GM18511 (cell line): Measurements from ENCODE around the gene MAP2K5.

Source experiments
- ATAC-seq: cut with Tn5 transposase; IDR thresholded peaks from one replicate; pipeline ENCODE4 v1.9.1; 2021; ENCODE audit warnings: mild to moderate bottlenecking, moderate library complexity; ENCODE audit not compliant: unreplicated experiment

The MAP2K5 gene

DNA sequence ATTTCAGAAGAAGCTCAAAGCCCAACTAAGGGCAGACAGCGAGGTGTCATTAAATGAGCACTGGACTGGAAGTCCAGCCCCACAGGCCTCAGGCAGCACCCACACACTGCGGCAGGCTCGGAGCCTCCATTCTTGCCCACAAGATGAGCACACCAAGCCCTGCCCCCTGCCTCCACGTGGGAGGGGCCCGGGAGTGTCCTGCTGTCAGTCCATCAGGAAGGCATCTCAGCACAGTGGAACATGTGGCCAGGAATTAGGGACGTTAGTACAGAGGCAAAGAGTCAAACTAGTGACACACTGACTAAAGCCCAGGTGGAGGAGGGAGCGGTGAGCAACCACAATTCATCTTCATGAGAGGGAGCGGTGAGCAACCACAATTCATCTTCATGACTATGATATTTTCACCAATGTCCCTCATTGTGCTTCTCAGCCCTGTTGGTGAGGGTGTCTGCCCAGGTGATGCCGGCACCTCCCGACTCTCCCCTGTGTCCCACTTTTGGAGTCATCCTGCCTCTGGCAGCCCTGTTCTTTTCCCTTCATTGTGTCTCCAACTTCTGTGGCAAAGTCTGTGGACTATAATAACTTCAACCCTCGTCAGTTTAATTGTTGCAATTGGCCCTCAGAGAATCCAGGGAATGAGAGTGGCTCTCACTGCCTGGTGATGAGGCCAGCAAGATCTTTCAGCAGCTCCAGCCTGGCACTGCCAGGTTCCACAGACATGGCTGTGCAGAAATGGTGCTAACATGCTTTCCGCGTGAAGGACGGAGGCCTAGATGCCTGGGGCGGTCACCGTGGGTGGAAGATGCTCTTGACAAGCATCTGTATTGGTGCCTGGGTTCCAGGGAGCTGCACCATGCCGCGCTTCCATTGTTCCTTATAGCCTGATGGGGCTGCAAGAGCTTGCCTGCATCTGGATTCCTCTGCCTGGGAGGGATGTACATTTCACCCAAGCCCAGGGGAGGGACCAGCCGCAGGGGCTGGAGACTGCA is 259.7 kb downstream of the MAP2K5 start:
- ATAC-seq, result no peak

DNA sequence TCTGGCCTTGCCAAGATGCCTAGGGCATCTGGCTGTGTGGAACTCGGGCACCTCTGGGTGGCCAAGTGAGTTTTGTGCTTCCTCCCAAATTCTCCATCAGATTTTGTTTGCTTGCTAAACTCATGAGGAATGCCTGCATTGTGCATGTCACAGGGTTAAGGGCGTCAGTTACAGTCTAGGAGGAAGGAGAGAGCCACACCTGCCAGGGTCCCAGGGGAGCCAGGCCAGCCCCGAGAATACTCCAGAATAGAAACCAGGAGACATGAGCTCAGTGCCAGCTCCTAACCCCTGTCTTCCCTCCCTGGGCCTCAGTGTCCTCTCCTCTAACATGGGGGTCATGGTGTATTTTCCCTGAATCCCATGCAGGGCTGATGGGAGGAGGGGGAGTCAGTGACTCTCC is 260.8 kb downstream of the MAP2K5 start:
- ATAC-seq, result no peak

DNA sequence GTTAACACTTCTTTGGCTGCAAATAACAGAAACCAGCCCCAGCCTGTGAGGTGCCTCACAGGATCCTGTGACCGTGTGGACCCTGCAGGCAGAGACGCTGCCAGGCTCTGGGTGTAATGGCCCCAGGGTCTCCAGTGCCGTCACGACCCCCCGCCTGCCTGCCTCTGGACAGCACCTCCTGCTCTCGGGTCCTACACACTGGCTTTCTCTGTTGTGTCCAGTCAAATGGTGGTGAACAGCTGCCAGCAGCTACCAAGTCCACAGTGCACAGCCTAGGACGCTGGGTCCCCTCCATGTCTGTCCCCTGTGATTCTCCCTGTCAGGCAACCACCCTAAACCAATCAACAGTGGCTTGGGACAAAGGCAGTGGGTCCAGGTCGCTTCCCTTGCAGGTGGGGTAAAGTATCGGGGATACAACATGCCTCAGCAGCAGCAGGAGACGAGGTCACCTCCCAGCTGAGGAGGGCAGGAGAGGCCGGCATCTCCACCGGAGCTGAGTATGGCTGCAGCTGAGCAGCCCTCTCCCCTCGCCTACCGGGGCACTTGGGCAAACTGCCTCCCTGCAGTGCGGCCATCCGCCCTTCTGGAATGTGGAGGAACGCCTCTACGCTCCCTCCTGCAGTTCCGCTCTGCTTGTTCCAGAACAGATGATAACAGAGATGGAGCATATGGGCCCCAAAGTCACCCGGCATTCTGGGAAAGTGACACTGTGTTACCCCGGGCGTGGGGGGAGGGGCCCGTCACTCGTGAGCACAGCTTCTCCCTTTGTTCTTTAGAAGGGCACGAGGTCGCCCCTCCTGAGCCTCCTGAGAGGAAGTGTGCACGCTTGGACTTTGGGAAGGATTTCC is 261.7 kb downstream of the MAP2K5 start:
- no peak for ATAC-seq

DNA sequence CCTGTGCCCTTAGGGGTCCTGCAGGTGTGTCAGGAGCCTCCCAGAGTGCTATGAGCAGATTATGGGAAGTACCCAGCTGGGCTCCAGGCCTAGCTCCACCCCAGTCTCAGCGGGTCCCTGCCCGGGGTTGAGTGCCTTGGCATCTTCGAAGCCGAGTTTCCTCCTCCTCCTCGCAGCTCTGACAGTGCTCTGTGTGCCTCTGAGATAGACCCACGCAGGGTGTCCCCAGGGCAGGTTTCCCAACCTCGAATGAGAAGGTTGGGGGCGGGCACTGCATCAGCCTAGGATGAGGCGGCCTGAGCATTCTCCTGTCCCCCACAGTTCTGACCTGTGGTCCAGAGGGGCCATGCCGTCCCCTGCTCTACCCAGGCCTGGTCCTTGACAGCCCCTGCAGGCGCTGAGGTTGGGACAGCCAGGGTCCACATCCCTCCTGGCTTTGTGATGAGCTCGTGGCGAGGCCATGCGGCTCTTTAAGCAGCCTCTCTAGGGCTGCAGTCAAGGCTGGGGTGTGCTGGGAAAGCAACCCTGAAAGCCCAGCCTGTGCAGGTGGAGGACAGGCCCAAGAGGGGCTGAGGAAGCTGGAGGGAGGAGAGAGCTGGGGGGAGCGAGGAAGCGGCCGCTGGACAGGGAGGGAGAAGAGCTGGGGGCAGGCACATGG is 262.6 kb downstream of the MAP2K5 start:
- no peak for ATAC-seq

DNA sequence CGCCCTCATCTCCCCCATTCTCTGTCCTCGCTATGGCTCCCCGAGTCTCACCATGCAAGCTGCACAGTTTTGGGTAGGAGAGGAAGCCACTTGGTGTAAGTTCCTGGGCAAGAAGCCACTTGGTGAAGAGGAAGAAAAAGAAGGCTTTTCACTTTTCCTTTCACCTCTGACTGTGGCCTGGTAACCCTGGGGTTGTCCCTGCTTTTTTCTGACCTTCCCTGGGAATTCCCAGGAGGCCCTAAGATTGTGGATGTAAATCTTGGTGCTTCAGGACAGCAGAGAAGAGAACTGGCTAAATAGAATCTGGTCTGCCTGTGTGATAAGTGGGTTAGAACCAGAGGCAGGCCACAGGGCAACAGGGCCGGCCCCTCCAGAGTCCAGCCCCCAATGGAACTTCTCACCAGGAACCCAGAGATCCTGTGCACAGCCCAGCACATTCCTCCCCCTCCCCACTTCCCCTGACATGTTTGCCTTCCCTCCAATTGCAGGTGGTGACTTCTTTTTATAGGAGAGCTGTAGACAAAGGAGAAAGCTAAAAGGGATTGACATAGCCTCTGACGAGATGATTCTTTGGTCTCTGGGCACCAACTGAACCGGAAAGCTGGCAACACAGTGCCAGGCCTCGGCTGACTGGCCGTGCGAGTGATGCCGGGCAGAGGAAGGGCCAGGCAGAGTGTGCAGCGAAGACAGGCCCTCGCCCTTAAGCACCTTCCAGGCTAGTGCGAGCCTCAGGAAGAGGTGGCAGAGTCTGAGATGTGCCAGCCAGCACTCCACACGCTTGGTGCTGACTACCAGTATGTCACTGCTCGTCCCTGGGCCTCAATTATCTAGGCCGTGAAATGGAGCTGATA is 263.4 kb downstream of the MAP2K5 start:
- ATAC-seq, result no peak

DNA sequence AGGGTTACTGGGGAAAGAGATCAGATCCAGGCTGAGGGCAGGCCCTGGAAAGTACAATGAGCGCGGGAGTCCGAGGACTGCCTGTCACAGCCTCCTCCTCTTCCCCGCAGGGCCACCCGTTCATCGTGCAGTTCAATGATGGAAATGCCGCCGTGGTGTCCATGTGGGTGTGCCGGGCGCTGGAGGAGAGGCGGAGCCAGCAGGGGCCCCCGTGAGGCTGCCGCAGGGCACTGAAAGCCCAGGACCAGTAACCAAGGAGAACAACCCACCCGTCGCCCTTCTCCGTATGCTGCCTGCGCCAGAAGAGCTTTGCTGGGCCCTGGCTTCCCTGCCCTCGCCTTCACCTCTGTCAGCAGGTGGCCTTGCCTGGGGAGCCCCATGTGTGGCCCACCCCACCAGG is 264.0 kb downstream of the MAP2K5 start:
- no peak for ATAC-seq

DNA sequence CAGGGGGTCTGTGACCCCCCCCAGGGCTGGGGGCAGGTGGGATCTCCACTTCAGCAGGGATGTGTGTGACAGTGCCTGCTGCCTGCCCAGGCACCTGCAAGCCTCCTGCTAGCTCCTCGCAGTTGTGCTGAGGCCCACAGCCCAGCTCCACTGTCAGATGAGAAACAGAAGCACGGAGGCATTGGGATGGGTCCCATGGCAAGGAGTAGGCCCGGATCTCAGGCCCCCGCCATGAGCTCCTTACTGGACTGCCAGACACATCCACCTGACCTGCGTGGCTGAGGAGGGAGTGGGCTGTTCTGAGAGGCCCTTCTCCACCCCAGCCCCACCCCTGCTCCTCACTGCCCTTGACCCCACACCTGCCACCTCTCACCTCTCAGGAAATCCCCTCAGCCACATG is 264.6 kb downstream of the MAP2K5 start:
- no peak for ATAC-seq

DNA sequence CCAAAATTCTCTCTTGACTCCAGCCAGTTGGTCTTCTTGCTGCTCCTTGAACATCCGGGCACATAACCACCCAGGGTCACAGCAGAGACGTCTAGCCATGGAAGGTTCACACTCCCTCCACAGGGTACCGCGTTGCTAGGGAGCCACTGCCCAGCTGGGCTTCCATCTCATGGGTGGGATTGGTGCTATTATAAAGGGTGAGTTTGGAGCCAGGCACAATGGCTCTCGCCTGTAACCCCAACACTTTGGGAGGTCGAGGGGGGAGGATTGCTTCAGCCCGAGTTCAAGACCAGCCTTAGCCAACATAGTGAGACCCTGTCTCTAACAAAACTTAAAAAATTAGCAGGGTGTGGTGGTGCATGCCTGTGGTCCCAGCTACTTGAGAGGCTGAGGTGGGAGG is 265.3 kb downstream of the MAP2K5 start:
- no peak for ATAC-seq

DNA sequence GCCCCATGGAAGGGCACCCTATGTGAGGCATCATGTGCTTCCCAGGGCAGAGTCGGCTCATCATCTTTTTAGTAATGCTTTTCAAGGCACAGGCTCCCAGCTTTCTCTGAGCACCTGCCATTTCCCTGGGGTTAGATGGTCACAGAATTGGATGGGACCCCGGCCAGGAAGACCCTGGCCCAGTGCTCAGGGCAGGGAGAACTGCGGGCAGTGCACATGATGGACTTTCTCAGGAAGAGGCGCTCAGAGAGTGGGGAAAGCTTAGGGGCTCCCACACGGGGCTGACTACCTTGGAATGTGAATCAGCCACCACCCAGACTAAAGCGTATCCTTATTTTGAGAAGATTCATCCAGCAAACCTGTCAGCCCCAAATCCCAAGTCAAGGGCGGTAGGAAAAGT is 266.3 kb downstream of the MAP2K5 start:
- no peak for ATAC-seq

DNA sequence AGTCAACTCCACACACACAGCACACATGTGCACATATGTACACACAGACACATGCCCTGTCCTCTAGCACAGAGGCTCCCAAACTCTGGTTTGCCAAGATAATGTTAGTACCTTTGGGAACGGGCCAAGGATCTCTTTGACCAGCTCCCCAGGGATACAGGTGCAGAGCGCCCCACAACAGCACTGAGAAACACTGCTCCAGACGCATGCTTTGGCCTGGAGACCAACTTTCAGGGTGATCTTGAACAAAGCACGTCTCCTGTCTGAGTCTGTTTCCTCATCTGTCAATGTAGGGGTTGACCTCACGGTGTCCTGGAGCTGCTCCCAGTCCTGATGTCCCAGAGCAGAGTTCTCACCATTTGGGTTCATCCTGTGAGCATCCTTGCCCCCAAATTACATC is 266.9 kb downstream of the MAP2K5 start:
- no peak for ATAC-seq

DNA sequence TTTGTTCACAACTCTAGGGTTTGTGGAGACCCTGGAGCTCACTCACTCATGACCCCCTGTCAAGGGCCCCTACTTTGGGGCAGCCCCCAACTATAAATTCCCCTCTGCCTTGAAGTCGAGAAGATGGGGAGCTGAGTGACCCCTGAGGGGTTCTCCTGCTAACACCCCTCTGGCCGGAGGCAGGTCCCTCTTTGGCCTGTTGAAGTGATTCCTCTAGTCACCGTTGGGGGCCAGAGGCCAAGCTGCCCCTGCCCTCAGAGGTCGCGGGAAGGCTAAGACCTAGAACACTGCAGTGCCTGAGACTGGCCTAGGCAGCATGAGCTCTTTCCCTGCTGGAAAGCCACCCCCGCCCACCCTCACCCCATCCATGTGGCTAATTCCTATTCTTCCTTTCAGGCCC is 267.4 kb downstream of the MAP2K5 start:
- no peak for ATAC-seq

DNA sequence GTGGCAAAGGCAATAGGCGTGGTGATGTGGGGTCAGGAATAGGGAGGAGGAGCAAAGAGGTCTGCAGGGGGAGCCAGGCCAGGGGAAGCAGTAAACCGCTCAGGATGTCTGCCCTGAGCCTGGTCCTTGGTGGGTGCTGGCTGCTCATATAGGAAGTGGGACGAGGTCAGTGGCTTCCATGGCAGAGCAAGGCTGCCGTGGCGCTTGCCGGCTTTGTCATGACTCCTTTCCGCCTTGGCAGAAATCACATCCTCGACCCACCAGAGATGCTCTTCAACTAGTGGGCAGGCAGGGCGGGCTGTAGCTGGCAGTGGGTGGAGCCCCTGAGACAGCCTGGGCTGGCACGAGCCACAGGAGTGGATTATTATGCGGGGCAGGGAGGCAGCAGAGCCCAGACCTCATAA is 269.7 kb downstream of the MAP2K5 start:
- no peak for ATAC-seq

DNA sequence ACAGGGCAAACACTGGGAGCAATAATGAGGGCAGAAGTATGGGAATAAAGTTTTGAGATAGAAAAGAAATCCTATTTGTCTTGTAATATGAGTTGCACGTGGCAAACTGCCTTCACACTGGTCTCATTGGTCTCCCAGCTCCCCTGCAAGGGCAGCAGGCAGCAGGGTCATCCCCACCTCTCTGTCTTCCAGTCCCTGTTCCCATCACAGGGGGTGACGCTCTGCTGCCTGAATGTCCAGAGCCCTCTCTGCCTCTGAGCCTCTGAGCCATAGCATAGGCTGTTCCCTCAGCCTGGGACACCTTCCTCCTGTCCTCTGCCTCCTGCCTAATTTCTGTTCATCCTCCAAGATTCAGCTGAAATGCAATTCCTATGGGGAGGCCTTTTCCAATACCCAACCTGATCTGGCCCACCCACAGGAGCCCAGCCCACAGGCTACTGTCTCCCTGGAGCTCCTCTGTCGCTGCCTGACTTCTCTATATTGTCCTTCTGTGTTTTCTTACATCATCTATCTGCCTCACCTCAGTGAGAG is 270.7 kb downstream of the MAP2K5 start:
- ATAC-seq, result no peak

DNA sequence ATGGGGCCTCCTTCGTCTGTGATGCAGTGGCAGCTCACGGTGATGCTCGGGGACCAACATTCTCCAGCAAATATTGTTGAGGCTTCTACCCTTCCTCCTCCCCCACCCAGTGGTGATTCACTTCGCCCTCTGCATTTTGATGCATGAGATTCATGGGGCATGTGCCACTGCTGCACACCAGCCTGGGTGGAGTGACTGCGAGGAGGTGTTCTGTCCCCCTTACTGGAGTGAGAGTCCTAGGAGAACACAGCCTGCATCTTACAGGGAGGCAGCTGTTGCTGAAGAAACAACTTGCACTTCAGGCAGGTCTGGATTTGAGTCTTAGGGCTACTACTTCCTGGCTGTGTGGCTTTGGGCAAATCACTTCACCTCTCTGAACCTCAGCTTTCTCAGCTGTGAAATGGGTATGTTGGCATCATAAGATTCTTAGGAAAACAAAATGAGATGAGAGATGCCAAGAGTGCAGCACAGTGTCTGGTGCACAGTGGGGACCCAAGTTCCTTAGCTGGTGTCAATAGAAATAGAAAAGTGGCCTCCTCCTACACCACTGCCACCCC is 272.6 kb downstream of the MAP2K5 start:
- ATAC-seq, result no peak

DNA sequence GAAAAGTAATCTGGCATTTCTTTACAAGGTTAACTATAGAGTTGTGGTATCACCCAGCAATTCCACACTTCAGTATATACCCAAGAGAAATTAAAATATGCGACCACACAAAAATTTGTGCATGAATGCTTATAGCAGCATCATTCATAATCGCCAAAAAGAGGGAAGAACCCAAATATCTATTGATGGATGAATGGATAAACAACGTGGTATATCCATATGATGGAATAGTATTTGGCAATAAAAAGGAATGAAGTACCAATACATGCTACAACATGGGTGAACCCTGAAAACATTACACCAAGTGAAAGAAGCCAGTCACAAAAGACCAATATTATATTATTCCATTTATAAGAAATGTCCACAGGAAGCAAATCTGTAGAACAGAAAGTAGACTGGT is 274.2 kb downstream of the MAP2K5 start:
- ATAC-seq, result no peak

DNA sequence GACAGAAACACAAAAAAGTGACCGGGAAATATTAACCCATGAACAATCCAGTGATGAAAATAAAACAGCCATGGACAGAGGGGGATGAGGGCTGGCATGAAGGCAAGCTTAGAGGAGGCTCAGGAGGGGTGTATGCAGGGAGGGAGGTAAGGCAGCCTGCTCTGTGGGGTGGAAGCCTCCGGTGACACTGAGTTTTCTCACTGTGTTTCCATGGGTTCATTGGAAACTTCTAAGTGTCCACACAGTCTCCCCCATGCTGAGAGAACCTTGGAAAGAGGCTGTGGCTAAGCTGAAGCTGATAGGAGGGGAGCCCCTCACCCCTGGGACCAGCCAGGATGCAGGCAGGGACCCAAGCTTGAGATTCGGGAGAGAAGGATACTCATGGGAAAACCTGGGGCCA is 276.0 kb downstream of the MAP2K5 start:
- no peak for ATAC-seq

DNA sequence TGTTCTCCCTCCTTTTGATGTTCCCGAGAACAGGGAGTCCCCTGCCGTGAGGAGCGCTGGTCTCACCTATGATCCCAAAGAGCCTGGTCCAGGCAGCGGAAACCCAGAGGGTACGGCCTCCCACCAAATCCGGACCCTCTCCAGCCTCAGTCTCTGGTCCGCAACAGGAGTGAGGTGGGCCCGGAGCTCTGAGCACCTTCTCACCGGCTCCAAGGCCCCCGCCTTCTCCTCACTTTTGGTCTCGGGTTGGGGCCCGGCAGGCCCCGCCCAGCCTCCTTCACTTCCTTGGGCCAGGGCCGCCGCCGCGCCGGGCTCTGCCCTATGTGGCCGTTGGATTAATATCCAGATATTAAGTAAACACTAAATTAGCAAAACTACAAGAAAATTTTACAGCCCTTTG is 277.1 kb downstream of the MAP2K5 start:
- ATAC-seq, result no peak

DNA sequence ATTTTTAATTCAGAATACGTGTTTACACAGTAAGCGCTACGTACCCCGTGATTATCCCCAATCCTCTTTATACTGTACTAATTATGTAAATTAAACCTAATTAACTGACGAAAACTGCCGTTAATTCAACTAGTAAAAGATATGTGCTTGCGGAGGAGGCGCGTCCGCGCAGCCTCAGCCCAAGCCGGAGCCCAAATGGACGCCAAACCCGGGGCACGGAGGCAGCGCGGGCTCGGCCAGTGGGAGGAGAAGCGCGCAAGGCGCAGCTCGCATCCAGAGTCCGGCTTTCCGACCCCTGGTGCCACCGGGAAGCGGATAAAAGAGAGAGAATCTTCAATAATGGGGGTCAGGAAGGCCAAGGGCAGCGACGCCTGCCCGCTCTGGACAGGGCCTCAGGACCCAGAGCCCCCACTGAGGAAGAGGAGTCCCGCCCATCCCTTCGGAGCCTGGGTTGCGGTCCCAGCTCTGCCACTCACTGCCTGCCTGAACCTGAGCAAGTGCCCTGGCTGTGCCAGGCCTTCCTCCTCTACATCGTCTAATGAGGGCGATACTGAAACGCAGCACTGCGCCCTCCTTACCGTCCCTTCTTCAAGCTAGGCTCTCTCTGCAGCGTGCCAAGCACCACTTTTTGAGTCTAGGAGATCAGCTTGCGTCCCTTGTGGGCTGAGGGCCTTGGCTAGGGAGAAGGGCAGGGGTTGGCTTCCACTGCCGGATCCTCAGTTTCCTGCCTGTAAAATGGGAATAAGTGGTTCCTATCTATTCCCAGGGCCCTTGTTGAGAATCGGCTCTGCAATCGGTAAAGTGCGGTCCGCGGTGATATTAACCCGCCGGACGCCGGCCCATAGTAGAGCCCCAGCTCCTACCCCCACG is 277.9 kb downstream of the MAP2K5 start:
- ATAC-seq, result no peak
